Renal pelvis (tissue), 12 donors: ENCODE data around the gene MARK1. TPM values are rescaled to one million over a fixed set of nuclear protein-coding genes. Genes with fewer than 3 reads are reported as not detected.

ENCODE experiments used
- DNase-seq: peaks from one replicate; pipeline ENCODE4 v3.0.0-alpha.2; 2013
- long read RNA-seq, 16 experiments: transcript quantifications; one replicate each; lab custom pipeline, GENCODE V29; 2026
- polyA plus RNA-seq, 3 donors: library from polyadenylated mRNA; unstranded; fragments of 120-200 nt; gene quantifications; one replicate each; pipeline ENCODE4 v1.2.1, GENCODE V29; 2013; ENCODE audit not compliant: insufficient read length in 3 of 3

MARK1 gene
- 10 to 100 TPM; 10.3 to 11.5 (median 10.4) TPM for polyA plus RNA-seq
- long read RNA-seq, donor 1, partial matches to known transcripts, result 0 of 1 reads
- long read RNA-seq, donor 1, other reads (novel, unspliced or antisense), result 0 of 1 reads
- long read RNA-seq, donor 2, result 0 reads
- long read RNA-seq, donor 3, partial matches to known transcripts, result 0 of 1 reads
- long read RNA-seq, donor 3, other reads (novel, unspliced or antisense), result 0 of 1 reads
- long read RNA-seq, donor 4, partial matches to known transcripts, result 0 of 2 reads
- long read RNA-seq, donor 4, other reads (novel, unspliced or antisense), result 0 of 2 reads
- long read RNA-seq, donor 5, result 0 reads
- long read RNA-seq, donor 6, result 0 reads
- long read RNA-seq, donor 7, full-length matches to known transcripts, result 2 of 2 reads
- long read RNA-seq, donor 7, partial matches to known transcripts, result 0 of 2 reads
- long read RNA-seq, donor 7, other reads (novel, unspliced or antisense), result 0 of 2 reads
- long read RNA-seq, donor 8, result 0 reads
- long read RNA-seq, donor 9, partial matches to known transcripts, result 0 of 1 reads
- long read RNA-seq, donor 9, other reads (novel, unspliced or antisense), result 0 of 1 reads
- long read RNA-seq, donor 10, result 0 reads
- long read RNA-seq, donor 11, result 0 reads
- long read RNA-seq, donor 12, result 0 reads
- long read RNA-seq, donor 13, result 0 reads
- long read RNA-seq, donor 14, result 0 reads
- long read RNA-seq, donor 15, full-length matches to known transcripts, result 2 of 2 reads
- long read RNA-seq, donor 15, partial matches to known transcripts, result 0 of 2 reads
- long read RNA-seq, donor 15, other reads (novel, unspliced or antisense), result 0 of 2 reads
- long read RNA-seq, donor 16, partial matches to known transcripts, result 0 of 1 reads
- long read RNA-seq, donor 16, other reads (novel, unspliced or antisense), result 0 of 1 reads

GRCh38 chr1:220527908-220528678, at the start of gene MARK1:
MARK1 (plus strand) TSS chr1:220528136; CDS start chr1:220528823, 687 bp downstream.
- DNase-seq, result peak; percentile 57

- no peak for DNase-seq
These were observed 44.2 kb upstream of the MARK1 start for GRCh38 chr1:220483700-220484099.

GRCh38 chr1:220484135-220484534, 43.8 kb upstream of the MARK1 start:
- DNase-seq, result no peak

- no peak for DNase-seq
These were observed 42.8 kb upstream of the MARK1 start for GRCh38 chr1:220485131-220485530.

GRCh38 chr1:220485791-220486190, 42.1 kb upstream of the MARK1 start:
- DNase-seq, result no peak

GRCh38 chr1:220487297-220487820, 40.6 kb upstream of the MARK1 start:
- peak; percentile 71 for DNase-seq

- DNase-seq, result no peak
These were observed 36.0 kb upstream of the MARK1 start for GRCh38 chr1:220491891-220492290.

- DNase-seq, result peak; percentile 14
These were observed 30.6 kb upstream of the MARK1 start for GRCh38 chr1:220497220-220497947.

- DNase-seq, result no peak
These were observed 29.7 kb upstream of the MARK1 start for GRCh38 chr1:220498188-220498587.

GRCh38 chr1:220500372-220500771, 27.6 kb upstream of the MARK1 start:
- DNase-seq, result no peak

GRCh38 chr1:220504329-220504728, 23.6 kb upstream of the MARK1 start:
- no peak for DNase-seq

GRCh38 chr1:220507085-220507484, 20.9 kb upstream of the MARK1 start:
- no peak for DNase-seq

GRCh38 chr1:220511179-220511578, 16.8 kb upstream of the MARK1 start:
- no peak for DNase-seq

- DNase-seq, result no peak
These were observed 16.2 kb upstream of the MARK1 start for GRCh38 chr1:220511785-220512184.

GRCh38 chr1:220513834-220514233, 14.1 kb upstream of the MARK1 start:
- DNase-seq, result no peak

- DNase-seq, result no peak
These were observed 13.7 kb upstream of the MARK1 start for GRCh38 chr1:220514256-220514655.

GRCh38 chr1:220516014-220516721, 11.8 kb upstream of the MARK1 start:
- no peak for DNase-seq

GRCh38 chr1:220516722-220517042, 11.3 kb upstream of the MARK1 start:
- DNase-seq, result no peak

GRCh38 chr1:220521778-220522177, 6.2 kb upstream of the MARK1 start:
- DNase-seq, result no peak

- no peak for DNase-seq
These were observed 1.6 kb upstream of the MARK1 start for GRCh38 chr1:220526294-220526693.
